HG03575 (cell line): ENCODE data around the gene LILRA6.
"Not testable (repeated sequence)": the region's sequence is repeated elsewhere in the genome, so short reads cannot be mapped to it uniquely, and the experiment has no call there.

Experiments used
- ATAC-seq: cut with Tn5 transposase; IDR thresholded peaks from one replicate; pipeline ENCODE4 v1.9.1; 2021; ENCODE audit not compliant: unreplicated experiment, insufficient number of reproducible peaks, low FRiP score; ENCODE audit errors: extremely low read depth

The LILRA6 gene

GRCh38 chr19:54242646-54243045 is at the start of gene LILRA6:
TSS of gene LILRA6 (minus strand) at chr19:54242790.
- ATAC-seq: not testable (repeated sequence)

GRCh38 chr19:54289160-54289559 is 46.6 kb upstream of the LILRA6 start:
- ATAC-seq: not testable (repeated sequence)

GRCh38 chr19:54287456-54287855 is 44.9 kb upstream of the LILRA6 start:
- ATAC-seq: no peak

- ATAC-seq: not testable (repeated sequence)
Observed at GRCh38 chr19:54286283-54286682, 43.7 kb upstream of the LILRA6 start.

GRCh38 chr19:54285427-54286056 is 43.0 kb upstream of the LILRA6 start:
- not testable (repeated sequence) for ATAC-seq

- ATAC-seq: no peak
Observed at GRCh38 chr19:54282686-54283470, 40.3 kb upstream of the LILRA6 start.

- not testable (repeated sequence) for ATAC-seq
Observed at GRCh38 chr19:54281729-54282075, 39.1 kb upstream of the LILRA6 start.

GRCh38 chr19:54281007-54281728 is 38.6 kb upstream of the LILRA6 start, which contains the start of gene LILRB2:
TSS of gene LILRB2 (minus strand) at chr19:54281110. CDS start at chr19:54280496, 614 bp downstream.
- no peak for ATAC-seq

GRCh38 chr19:54280441-54280840 is 37.9 kb upstream of the LILRA6 start:
- not testable (repeated sequence) for ATAC-seq

GRCh38 chr19:54280025-54280424 is 37.4 kb upstream of the LILRA6 start:
- not testable (repeated sequence) for ATAC-seq

GRCh38 chr19:54279406-54279962 is 36.9 kb upstream of the LILRA6 start:
- ATAC-seq: no peak

GRCh38 chr19:54278571-54279195 is 36.1 kb upstream of the LILRA6 start:
- not testable (repeated sequence) for ATAC-seq

GRCh38 chr19:54278056-54278455 is 35.5 kb upstream of the LILRA6 start:
- not testable (repeated sequence) for ATAC-seq

- not testable (repeated sequence) for ATAC-seq
Observed at GRCh38 chr19:54277111-54277615, 34.6 kb upstream of the LILRA6 start.

GRCh38 chr19:54275951-54276350 is 33.4 kb upstream of the LILRA6 start:
- no peak for ATAC-seq

- ATAC-seq: not testable (repeated sequence)
Observed at GRCh38 chr19:54274516-54274915, 31.9 kb upstream of the LILRA6 start.

GRCh38 chr19:54273821-54274220 is 31.2 kb upstream of the LILRA6 start:
- no peak for ATAC-seq

- ATAC-seq: not testable (repeated sequence)
Observed at GRCh38 chr19:54272181-54272580, 29.6 kb upstream of the LILRA6 start.

- not testable (repeated sequence) for ATAC-seq
Observed at GRCh38 chr19:54271587-54271986, 29.0 kb upstream of the LILRA6 start.
